Spleen (tissue), 7 donors: ENCODE data around the gene TSPAN9.

Experiments
- CTCF ChIP-seq, 11 experiments: fragments of 200-600 bp in 7 of 11; fragments of 450-650 bp in 4 of 11; sonication (generic) in 4 of 11; IDR thresholded peaks in 8 of 11; conservative IDR thresholded peaks in 3 of 11; 1 replicate in 7 of 11; 2 replicates in 4 of 11; pipeline versions ENCODE4 v1.4.0 to v1.8.0; 2016 to 2021; ENCODE audit warnings: antibody characterized with exemption in 11 of 11, inconsistent platforms in 4 of 11, mild to moderate bottlenecking in 1 of 11
- POLR2A ChIP-seq, 3 donors: fragments of 450-650 bp; IDR thresholded peaks; one replicate each; pipeline ENCODE4 v1.5.1; 2017; ENCODE audit warnings: antibody characterized with exemption in 3 of 3, mild to moderate bottlenecking in 1 of 3
- POLR2AphosphoS5 ChIP-seq, 3 donors: sonication (generic); formaldehyde crosslinking; IDR thresholded peaks; one replicate each; pipeline ENCODE4 v1.5.1; 2017; ENCODE audit warnings: antibody characterized with exemption in 3 of 3
- donor health status: DM: no; HTN: no; CAD: no; lungs with moderate emphysema.
- donor health status: DM: no; HTN: no; CAD: no.
- donor health status: DM: no; HTN: no; CAD: no.

GRCh38 chr12:3226264-3226663 is 149.1 kb downstream of the TSPAN9 start:
- TF ChIP-seq CTCF (IDR thresholded peaks at IDR 0.05 in 8 of 11, conservative IDR thresholded peaks at IDR 0.05 in 3 of 11), result no peak
- TF ChIP-seq POLR2A (IDR thresholded peaks at IDR 0.05), result no peak
- no peak for TF ChIP-seq POLR2AphosphoS5 (IDR thresholded peaks at IDR 0.05)
